ENCODE measurements around the gene CEP112. TPM values are rescaled to one million over a fixed set of nuclear protein-coding genes. Genes with fewer than 3 reads are reported as not detected.

The CEP112 gene
- total and polyA plus RNA-seq, 2 experiments from 2014 or later: 4.0 to 4.3 TPM

DNA sequence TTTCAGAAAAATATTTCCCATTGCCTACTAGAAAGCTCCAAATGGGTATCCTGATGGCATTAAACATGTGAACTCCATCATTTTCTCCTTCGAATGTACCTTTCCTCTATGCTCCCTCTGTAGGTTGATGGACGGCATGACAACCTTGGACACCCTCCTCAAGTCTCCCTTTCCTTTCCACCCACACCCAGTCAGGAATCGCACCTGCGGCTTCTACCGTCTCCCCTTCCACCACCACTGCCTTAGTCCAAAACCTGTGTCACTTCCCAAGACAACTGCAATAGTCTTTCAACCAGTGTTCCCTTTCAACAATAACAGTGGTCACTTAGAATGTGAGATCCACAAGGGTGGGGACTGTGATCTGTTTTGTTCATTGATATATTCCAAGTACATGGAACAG is 397.4 kb downstream of the CEP112 start:
- no peak for TF ChIP-seq ZNF114 (CRISPR knock-in tag; IDR thresholded peaks at IDR 0.05)
- peak; percentile 66 to 80 for TF ChIP-seq CTCF (conservative IDR thresholded peaks at IDR 0.05; ENCODE audit: low read depth in 2 of 2)
- ATAC-seq: peak; percentile 77

DNA sequence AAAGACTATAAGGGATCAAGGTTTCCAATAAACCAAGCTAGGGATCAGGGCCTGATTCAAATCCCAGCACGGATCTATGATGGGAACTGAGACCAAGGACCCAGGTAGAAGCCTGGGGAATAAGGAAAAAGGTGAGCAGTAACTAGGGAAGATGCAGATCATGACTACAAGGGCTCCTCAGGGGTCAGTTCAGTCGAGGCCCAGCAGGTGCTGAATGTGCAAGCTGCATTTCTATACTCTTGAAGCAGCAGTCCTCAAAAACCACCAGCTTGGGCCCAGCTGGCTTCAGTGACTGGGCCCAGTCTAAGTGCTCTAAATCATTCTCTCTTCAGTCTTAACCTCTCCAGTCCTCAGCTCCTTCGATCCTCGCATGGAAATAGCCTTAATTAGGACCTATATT is 401.7 kb downstream of the CEP112 start:
- Histone ChIP-seq H3F3A (replicated peaks; ENCODE audit: low read depth) (no peaks in the 10 kb centered on the region), H2AFZ (no peak overlapping the region), H3K36me3 (ENCODE audit: insufficient read depth) (no peaks in the 10 kb centered on the region), H3K4me2 (no peak overlapping the region), H3K27me3 (ENCODE audit: insufficient read depth) (no peaks in the 10 kb centered on the region), H3K4me3 (no peak overlapping the region), H3K27ac (ENCODE audit: low read depth) (no peak overlapping the region), H3K4me1 (ENCODE audit: insufficient read depth) (peaks cover 4% of the 10 kb centered on the region), H3K79me2 (replicated peaks; ENCODE audit: insufficient read depth) (no peaks in the 10 kb centered on the region), H4K20me1 (replicated peaks; ENCODE audit: insufficient read depth) (no peaks in the 10 kb centered on the region), H3K9me2 (ENCODE audit: insufficient read depth) (no peaks in the 10 kb centered on the region)
- Mint-ChIP-seq H3K27ac (no peak overlapping the region), H3K27me3 (ENCODE audit: insufficient read depth, low read depth, poor library complexity) (no peaks in the 10 kb centered on the region), H3K36me3 (ENCODE audit: low read depth) (no peaks in the 10 kb centered on the region), H3K9me3 (no peaks in the 10 kb centered on the region), H3K4me1 (peaks cover 23% of the 10 kb centered on the region), H3K4me3 (no peak overlapping the region)
- peak; percentile 41; the same call in 1 of the 2 replicates for TF ChIP-seq ZNF331 (CRISPR knock-in tag; IDR thresholded peaks at IDR 0.05; ENCODE audit: low read depth)
- no peak for TF ChIP-seq JUNB (IDR thresholded peaks at IDR 0.05; ENCODE audit: unreplicated experiment)
- TF ChIP-seq, protein P1, sequence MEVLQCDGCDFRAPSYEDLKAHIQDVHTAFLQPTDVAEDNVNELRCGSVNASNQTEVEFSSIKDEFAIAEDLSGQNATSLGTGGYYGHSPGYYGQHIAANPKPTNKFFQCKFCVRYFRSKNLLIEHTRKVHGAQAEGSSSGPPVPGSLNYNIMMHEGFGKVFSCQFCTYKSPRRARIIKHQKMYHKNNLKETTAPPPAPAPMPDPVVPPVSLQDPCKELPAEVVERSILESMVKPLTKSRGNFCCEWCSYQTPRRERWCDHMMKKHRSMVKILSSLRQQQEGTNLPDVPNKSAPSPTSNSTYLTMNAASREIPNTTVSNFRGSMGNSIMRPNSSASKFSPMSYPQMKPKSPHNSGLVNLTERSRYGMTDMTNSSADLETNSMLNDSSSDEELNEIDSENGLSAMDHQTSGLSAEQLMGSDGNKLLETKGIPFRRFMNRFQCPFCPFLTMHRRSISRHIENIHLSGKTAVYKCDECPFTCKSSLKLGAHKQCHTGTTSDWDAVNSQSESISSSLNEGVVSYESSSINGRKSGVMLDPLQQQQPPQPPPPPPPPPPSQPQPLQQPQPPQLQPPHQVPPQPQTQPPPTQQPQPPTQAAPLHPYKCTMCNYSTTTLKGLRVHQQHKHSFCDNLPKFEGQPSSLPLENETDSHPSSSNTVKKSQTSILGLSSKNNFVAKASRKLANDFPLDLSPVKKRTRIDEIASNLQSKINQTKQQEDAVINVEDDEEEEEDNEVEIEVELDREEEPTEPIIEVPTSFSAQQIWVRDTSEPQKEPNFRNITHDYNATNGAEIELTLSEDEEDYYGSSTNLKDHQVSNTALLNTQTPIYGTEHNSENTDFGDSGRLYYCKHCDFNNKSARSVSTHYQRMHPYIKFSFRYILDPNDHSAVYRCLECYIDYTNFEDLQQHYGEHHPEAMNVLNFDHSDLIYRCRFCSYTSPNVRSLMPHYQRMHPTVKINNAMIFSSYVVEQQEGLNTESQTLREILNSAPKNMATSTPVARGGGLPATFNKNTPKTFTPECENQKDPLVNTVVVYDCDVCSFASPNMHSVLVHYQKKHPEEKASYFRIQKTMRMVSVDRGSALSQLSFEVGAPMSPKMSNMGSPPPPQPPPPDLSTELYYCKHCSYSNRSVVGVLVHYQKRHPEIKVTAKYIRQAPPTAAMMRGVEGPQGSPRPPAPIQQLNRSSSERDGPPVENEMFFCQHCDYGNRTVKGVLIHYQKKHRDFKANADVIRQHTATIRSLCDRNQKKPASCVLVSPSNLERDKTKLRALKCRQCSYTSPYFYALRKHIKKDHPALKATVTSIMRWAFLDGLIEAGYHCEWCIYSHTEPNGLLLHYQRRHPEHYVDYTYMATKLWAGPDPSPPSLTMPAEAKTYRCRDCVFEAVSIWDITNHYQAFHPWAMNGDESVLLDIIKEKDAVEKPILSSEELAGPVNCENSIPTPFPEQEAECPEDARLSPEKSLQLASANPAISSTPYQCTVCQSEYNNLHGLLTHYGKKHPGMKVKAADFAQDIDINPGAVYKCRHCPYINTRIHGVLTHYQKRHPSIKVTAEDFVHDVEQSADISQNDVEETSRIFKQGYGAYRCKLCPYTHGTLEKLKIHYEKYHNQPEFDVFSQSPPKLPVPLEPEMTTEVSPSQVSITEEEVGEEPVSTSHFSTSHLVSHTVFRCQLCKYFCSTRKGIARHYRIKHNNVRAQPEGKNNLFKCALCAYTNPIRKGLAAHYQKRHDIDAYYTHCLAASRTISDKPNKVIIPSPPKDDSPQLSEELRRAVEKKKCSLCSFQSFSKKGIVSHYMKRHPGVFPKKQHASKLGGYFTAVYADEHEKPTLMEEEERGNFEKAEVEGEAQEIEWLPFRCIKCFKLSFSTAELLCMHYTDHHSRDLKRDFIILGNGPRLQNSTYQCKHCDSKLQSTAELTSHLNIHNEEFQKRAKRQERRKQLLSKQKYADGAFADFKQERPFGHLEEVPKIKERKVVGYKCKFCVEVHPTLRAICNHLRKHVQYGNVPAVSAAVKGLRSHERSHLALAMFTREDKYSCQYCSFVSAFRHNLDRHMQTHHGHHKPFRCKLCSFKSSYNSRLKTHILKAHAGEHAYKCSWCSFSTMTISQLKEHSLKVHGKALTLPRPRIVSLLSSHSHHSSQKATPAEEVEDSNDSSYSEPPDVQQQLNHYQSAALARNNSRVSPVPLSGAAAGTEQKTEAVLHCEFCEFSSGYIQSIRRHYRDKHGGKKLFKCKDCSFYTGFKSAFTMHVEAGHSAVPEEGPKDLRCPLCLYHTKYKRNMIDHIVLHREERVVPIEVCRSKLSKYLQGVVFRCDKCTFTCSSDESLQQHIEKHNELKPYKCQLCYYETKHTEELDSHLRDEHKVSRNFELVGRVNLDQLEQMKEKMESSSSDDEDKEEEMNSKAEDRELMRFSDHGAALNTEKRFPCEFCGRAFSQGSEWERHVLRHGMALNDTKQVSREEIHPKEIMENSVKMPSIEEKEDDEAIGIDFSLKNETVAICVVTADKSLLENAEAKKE (CRISPR knock-in tag; IDR thresholded peaks at IDR 0.05): peak; percentile 74
- ATAC-seq: peak; percentile 92
- DNase-seq (ENCODE audit: low spot score): peak; percentile 38

More for the DNA sequence above, 397.4 kb downstream of the CEP112 start:
- H3K4me1 Mint-ChIP-seq: peaks cover 18% of the 10 kb centered on the region
- no peak overlapping the region for H3K27ac Mint-ChIP-seq
- no peaks in the 10 kb centered on the region for H3F3A ChIP-seq (replicated peaks; ENCODE audit: low read depth)
- H3K4me3 ChIP-seq: no peak overlapping the region
- H3K9me3 Mint-ChIP-seq: no peaks in the 10 kb centered on the region
- H3K4me3 Mint-ChIP-seq: no peak overlapping the region
- H3K79me2 ChIP-seq (replicated peaks; ENCODE audit: insufficient read depth): no peaks in the 10 kb centered on the region
- H3K36me3 Mint-ChIP-seq (ENCODE audit: low read depth): no peaks in the 10 kb centered on the region
- H3K4me2 ChIP-seq: no peak overlapping the region
- peak; percentile 81 for DNase-seq (ENCODE audit: low spot score)
- H4K20me1 ChIP-seq (replicated peaks; ENCODE audit: insufficient read depth): no peaks in the 10 kb centered on the region
- H3K27ac ChIP-seq (ENCODE audit: low read depth): no peak overlapping the region
- H3K9me2 ChIP-seq (ENCODE audit: insufficient read depth): no peaks in the 10 kb centered on the region
- H3K27me3 ChIP-seq (ENCODE audit: insufficient read depth): no peaks in the 10 kb centered on the region
- H3K27me3 Mint-ChIP-seq (ENCODE audit: insufficient read depth, low read depth, poor library complexity): no peaks in the 10 kb centered on the region
- peaks cover 4% of the 10 kb centered on the region; the same call in 1 of the 2 replicates for H3K4me1 ChIP-seq (ENCODE audit: insufficient read depth)
- H3K36me3 ChIP-seq (ENCODE audit: insufficient read depth): no peaks in the 10 kb centered on the region
- no peak overlapping the region for H2AFZ ChIP-seq
